Stimulated activated naive CD4-positive, alpha-beta T cell (primary cell): ENCODE data around the gene ZCCHC12.
"Not testable (repeated sequence)": the region's sequence is repeated elsewhere in the genome, so short reads cannot be mapped to it uniquely, and the experiment has no call there.

Experiments
- DNase-seq, 6 experiments: peaks; one replicate each; lab custom pipeline; 2025; lab: John Stamatoyannopoulos, UW

Gene ZCCHC12

DNA sequence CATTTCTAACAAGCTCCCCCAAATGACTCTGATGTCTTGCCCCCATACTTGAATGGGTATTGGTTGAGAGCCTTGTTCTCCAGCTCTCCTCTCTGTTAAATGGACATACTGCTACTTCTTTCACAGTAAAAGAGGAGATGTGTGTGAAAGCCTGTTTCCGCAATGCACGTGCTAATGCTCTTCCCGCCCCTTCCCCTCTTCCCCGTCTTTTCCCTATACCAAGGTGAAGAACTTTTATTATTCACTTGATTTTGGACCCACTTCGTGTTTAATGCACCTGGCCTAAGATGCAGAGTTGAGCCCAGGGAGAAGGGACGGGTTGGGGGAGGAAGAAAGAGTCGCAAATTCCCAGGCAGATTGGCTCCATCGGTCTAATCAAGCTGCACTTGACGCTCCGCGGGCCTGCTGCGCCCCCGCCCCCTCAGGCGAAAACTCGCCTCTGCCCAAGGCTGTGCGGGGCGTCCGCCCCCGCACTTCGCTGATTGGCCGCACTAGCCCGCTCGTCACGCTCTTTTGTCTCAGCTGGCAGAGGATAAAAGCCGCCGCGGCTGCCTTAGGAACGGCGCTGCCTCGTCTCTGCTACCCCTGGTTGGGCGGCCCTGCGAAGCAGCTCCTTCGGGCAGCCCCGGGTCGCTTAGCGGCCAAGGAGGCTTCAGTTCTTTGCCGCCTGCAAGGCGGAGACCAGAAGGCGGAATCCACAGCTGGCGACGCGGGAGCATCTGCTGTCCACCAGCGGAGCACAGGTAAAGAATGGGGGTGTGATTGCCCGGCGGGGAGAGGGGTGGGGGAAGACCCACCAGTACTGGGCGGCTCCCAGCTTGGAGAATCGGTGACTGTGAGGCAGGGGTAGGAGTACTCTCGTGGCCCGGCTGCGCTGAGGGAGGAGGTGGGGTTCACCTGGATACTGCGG lies at the start of gene ZCCHC12:
TSS of gene ZCCHC12 (plus strand) at position 562 of the 910 bp plus-strand sequence. CDS start 1,421 bp downstream, outside the sequence.
- DNase-seq, result peak; percentile 32 to 51 (median 40)

DNA sequence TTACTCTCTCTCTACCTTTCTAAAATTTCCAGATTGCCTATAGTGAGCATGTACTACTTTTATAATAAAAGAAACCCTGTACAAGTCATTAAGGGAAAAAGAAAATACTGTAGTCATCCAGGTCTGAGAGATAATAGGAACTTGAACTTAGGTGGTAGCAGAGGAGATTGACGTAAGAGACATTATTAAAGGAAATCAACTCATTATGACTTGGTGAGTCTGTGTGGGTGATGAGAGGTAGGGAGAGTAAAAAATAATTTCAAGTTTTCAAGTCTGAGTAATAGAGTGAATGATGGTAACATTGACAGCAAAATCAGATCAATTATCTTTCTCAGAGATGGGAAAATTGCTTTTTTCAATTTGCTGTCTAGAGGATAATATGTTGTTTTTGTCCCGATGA lies 44.0 kb upstream of the ZCCHC12 start:
- DNase-seq, result no peak

DNA sequence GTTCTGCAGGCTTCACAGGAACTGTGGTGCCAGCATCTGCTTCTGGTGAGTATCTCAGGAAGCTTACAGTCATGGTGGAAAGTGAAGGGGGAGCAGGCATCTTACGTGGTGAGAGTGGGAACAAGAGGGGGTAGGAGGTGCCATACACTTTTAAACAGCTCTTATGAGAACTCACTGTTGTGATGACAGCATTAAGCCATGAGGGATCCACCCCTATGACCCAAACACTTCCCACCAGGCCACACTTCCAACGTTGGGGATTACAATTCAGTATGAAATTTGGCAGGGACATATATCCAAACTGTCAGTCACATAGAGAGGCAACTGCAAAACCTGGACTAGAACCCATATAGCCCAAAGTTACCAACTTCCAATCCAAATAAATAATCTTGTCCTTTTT lies 43.1 kb upstream of the ZCCHC12 start:
- DNase-seq, result no peak

DNA sequence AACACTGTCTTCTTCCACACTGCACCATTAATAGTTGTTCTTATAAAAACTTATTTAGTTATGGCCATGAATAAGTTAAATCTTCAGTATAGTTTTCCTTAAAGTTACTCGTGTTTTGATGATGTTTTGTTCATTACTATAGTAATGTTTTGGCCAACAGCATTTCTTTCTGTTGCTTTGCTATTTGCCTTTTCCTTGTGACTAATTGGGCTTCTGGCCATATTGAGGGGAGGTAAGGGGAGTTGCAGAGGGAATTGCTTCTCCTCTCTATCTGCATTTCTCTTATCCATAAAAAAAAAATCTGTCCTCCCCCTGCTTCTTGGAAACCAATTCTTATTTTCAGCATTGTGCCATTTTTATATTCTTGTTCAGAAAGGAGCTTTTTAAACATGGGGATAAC lies 42.7 kb upstream of the ZCCHC12 start:
- no peak for DNase-seq

DNA sequence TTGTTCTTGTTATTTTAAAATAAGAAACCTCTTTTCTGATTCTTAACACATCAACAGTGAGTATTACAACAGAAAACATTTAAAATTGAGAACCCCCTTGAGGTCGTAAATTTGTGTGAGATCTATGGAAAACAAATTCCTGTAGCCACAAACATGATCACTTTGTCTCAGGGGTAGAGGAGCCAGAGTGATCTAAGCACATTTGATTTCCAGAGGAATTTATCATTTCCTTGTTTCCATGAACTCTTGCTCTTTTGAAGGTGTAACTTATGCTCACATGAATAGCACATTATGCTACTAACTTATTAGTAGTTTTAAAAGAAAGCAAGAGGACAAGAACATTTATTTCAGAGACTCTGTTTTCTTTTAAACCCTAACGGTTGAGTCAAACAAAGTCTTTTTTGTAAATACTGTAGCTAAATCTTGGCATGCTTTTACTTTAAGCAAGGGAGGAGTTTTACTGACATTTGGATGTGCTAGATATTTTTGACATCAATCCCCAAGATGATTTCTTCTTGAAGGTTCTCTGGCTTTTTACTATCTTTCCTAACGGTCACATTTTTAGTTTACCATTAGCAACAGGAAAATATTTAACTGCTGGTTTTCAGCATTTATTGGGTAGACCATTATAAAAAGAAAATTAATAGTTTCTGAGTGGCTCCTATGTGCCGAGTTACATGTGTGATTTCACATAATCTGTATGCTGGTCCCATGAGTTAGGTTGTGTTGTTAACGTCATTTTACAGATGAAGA lies 27.9 kb upstream of the ZCCHC12 start:
- DNase-seq, result no peak

DNA sequence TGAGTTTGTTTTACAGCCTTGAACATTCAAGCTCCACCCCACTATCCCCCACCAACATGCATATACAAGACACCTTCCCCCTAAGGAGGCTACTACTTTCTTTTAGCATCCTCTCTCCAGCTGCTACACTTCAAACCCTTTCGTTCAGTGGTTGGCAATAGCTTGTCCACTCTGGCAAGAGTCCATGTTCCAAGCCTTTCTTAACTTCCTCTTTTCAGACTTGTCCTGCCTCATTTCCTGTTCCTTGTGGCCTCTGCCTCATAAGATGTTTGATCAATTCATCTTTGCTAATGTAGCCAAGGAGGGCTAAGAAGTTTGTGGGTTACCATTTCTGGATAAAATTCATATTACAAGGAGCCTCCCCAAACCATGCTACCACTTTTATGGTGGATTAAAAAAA lies 20.8 kb upstream of the ZCCHC12 start:
- no peak for DNase-seq

DNA sequence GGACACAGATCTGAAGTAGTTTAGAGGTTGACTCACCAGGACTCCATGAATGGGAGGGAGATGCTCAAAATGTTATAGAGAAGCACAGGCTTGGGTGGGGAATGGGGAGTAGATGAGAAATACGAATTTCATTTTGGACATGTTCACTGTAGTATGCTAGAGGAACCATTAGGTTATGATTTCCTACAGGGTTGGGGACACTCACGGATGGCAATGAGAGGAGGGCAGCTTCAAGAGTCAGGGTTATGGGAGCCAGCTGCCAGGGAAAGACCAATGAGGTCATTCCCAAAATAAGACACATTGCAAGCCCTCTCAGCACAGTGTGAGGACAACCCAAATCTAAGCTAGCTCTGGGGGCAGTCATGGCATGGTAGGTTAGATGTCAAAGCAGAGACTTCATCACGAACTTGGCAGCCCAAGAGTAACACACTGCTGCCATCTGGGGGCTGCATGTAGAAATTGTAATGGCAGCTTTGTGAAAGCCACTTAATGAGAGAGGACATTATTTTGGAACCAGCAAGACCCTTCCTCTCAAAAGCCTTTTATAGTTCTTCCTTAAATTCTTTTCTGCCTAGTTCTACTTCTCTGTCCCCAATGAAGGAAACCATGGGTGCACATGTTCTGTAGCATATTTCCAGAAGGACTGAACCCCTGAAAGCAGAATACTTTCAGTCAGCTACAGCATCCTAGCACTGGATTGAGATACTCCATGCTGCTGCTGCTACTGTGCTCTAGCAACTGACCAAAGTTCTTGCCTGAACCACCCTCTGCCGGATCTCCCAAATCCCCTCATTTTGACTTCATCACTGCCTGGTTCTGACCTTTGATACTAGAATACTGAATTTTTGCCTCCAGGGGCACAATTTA lies 16.2 kb upstream of the ZCCHC12 start:
- peak in 3 of 6 experiments; percentile 3 to 29 (median 12) for DNase-seq

DNA sequence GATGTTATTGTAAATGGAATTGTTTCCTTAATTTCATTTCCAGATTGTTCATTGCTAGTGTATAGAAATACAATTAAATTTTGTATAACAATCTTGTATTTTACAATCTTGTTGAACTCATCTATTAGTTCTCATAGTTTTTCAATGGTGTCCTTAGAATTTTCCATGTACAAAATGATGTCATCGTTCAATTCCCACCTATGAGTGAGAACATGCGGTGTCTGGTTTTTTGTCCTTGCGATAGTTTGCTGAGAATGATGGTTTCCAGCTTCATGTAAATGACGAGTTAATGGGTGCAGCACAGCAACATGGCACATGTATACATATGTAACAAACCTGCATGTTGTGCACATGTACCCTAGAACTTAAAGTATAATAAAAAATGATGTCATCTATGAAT lies 6.4 kb upstream of the ZCCHC12 start:
- DNase-seq, result not testable (repeated sequence)

DNA sequence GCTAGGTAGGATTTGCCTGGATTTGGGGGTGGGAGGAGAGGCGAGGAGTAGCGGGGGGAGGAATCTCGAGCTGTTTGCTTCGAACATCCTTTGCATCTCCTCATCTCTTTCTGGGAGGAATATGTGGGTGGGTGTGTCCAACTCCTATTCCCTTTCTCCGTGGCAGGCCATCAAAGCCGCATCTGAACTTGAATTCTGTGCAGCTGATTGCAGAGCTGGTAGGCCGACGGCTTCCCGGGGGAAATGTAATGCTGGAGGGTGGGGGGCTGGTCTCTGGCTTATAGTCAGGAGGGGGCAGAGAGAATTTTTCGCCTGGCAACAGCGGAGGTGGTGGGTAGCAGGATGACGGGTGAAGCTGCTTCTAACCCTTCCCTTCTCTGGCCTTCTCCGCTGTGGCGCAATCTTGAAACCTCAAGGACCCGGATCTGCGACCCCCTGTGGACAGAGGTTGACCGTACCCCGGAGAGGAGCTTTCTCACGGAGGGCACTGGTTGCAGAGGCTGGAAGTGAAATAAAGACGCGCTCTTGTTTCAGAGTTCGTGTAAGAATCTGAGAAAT lies 628 bp downstream of the ZCCHC12 start:
- DNase-seq, result no peak

DNA sequence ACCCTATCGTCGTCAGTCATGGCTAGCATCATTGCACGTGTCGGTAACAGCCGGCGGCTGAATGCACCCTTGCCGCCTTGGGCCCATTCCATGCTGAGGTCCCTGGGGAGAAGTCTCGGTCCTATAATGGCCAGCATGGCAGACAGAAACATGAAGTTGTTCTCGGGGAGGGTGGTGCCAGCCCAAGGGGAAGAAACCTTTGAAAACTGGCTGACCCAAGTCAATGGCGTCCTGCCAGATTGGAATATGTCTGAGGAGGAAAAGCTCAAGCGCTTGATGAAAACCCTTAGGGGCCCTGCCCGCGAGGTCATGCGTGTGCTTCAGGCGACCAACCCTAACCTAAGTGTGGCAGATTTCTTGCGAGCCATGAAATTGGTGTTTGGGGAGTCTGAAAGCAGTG lies 1.6 kb downstream of the ZCCHC12 start:
- DNase-seq, result no peak

DNA sequence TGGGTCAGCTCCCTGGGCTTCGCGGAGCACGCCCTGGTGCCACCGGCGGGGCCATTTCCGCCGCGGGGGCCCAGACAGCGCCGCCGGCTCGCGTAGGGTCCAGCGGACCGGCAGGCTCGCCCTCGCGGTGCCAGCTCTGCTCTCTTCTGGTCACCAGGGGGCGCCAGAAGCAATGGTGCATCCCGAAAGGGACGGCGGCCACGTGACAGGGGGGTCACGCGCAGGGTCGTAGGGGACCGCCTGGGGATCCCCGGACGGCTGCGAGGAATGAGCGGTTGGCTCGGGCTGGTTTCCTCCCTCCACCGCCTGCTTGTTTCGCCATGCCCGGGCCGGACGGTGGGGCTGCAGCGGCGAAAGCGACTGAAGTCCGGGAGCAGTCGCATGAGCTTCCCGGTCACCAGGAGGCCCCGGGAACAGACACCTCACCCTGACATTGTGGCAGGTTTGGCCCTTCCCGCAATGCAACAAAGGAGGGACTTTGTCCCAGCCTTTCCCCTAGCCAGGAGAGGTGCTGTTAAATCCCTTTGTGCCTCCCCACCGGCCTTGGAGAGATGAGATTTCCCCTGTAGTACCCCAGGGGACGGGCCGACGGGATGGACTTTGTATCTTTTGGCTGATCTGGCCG lies 15.8 kb downstream of the ZCCHC12 start:
- DNase-seq, result peak in 5 of 6 experiments; percentile 6 to 43 (median 23)

DNA sequence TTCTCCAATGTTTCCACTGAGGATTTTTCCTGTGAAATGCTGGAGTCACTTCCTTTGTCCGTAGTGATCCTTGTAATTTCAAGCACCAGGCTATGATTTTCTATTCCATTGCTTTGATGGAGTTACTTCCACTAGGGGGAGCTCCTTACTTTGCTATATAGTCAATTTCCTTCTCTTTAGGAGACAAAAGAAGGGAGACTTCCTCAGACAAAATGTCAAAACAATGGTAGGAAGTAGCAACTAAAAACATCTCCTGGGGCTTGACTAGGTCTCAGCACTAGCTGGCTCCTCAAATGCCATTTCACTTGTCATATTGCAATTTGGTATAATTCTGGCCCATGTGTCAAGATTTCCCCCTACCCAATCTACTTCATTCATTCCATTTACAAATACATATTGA lies 24.1 kb downstream of the ZCCHC12 start:
- DNase-seq, result peak in 3 of 6 experiments; percentile 23 to 70 (median 55)

DNA sequence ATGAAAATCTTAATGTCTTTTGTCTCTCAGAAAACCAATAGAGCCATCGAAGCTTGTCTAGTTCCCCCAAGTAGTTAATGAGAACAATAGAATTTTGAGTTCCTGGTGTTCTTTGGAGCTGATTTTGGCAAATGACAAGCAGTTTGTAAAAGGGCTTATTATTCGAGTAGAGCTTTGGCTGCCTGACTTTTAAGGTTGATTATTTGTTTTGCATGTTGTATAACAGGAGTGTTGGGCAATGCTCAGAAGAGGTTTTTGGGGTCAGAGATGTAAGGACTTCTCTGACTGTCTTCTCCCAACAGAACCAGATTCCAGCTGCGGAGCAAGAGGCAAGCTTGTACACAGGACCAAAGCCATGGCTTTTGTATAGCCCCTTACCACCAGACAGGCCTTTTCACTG lies 30.0 kb downstream of the ZCCHC12 start:
- no peak for DNase-seq

DNA sequence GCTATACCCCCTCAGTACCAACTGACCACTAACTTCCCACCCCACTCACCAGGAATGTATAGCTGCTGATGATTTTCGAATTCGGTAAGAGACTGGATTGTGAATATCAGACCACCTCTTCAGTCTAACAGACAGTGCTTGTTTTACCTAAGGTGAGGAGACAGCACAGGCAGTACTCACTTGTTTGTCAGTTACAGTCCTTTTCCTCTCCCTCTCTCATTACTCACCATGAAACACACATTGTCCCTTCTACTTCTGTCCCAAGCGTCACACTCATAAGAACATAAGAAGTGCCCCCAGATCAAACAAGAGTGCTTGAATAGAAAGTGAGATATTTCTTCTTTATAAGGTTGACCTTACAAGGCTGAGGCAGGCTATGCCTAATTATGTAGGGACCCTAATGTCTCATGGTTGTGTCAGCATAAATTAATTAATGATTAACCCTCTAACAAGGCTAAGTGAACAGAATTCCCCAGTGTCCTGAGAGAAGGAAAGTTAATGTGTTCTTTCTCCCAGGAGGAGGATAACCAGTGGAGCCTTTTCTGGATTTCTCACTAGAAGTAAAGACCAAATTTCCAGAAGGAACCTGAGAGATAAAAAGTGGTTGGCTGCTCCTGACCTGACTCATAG lies 32.2 kb downstream of the ZCCHC12 start:
- no peak for DNase-seq

DNA sequence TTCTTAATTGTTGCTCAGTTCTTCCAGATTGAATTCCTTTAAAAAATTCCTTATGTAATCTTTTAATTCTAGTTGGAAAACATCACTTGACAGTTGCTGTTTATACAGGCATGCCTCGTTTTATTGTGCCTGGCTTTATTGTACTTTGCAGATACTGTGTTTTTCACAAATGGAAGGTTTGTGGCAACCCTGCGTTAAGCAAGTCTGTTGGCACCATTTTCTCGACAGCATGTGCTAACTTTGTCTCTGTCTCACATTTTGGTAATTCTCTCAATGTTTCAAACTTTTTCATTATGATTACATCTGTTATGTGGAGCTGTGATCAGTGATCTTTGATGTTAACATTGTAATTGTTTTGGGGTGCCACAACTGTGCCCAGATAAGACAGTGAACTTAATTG lies 33.4 kb downstream of the ZCCHC12 start:
- no peak for DNase-seq

DNA sequence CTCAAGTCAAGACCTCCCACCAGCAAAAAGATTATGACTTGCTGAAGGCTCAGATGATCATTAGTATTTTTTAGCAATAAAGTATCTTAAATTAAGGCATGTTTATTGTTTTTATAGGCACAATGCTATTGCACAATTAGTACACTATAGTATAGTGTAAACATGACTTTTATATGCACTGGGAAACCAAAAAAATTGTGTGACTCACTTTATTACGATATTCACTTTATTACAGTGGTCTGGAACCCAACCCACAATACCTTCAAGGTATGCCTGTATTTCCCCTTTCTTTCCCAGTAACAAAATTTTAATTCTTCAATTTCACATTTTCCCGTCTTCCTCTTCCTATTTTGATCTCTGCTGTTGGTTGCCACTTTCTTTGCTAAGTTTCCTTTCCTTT lies 37.7 kb downstream of the ZCCHC12 start:
- no peak for DNase-seq

DNA sequence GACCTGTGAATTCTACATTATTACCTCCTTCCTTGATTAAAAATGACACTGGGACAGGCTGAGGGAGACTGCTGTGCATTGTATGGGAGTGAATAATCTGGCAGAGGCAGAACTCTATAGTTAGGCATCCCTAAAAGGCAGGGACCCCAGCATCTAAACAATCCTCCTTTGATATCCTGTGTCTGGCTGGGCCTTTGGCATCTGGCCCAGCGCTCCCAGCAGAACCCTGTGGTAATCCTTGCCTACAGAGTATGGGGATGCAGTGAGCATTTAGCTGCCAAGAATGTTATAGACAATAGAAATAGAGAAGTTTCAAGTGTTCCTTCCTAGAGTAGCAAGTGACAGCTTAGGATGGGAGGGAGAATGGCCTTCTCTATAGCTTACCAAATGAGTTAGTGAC lies 38.5 kb downstream of the ZCCHC12 start:
- no peak for DNase-seq

DNA sequence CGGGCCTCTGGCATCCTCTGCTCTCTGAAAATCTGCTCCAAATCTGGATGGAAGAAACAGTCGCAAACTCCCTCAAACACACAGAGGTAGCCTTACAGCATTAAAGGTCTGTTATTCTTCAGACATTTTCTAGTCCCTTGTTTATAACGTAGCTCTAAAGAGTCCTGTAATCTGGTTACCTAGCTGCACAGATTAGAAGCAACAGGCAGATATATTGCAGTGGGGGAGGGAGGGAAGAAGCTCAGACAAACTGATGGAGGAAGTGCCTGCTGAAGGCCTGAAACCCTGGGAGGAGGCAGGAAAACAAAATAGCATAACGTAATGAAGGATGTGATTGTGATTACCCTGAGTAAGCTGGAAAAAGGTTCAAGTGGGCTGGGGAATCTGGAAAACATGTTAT lies 39.4 kb downstream of the ZCCHC12 start:
- no peak for DNase-seq

DNA sequence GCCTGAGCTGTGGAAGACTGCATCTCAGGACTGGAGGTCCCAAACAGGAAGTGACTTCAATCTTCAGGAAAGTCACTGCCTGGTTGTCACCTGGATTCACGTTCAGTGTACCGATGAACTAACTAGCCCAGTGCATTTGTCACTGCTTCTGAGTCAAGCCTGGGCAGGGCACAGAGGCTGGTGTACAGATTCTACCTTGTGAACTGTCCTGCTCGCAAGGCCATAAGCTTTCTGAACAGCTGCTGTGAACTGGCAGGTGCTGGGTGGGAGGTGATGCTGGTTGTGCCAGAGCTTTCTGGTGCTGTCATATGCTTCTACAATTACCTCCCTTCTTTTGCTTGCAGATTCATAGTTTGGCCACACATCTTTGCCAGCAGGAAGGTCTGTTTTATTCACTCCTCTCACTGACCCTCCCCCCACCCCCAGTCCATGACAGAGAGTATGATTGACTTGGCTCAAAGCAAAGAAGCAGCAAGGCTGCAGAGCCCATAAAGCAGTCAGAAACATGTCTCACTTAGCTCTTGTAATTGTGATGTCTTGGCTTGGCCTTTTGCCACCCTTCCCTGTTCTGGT lies 40.5 kb downstream of the ZCCHC12 start:
- no peak for DNase-seq

DNA sequence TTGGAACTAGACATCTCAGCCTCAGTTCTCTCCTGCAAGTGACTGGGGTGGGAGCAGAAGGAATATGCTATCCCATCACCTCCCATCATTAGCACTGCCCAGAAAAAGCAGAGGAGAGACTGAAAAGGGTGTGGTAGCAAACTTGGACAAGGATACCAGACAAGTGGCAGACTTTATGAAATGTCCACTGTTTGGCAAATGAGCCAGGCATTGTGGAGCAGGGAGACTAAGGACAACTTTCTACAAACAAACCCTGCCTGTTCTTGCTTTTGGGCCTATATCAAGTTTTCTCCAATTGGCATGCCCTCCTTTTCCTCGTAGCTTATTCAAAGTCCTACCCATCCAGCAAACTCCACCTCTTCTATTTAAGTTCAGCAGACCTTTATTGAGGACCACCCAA lies 41.6 kb downstream of the ZCCHC12 start:
- no peak for DNase-seq

DNA sequence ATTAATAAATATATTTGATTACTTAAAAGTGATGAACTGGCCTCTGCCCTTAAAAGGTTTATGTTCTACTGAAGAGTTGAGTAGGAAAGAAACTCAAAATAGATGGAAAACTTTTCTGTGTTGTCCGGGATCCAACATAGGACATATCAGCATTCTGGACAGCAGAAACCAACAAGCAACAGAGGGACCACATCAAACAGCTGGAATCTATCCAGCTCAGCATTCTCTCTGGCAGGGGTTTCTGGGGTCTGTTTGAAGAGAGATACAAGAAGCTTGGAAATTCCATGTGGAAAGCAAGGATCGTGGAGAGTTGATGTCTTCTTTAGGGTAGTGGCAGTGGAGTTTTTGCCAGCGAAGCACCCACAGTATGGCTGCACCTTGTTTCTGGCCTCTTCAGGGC lies 43.6 kb downstream of the ZCCHC12 start:
- no peak for DNase-seq
